DOHH2 (cell line): ENCODE measurements around the gene ELAVL4.

Source experiments
- H3F3A ChIP-seq: fragments of 200-600 bp; sonication (generic), shearing (Covaris generic); 2 replicates; pipeline ENCODE4 v1.6.0; 2016; ENCODE audit warnings: antibody characterized with exemption, mild to moderate bottlenecking; ENCODE audit not compliant: control insufficient read depth, insufficient read depth
- H3K27ac ChIP-seq: fragments of 200-600 bp; sonication (generic); 2 replicates; pipeline ENCODE4 v1.5.1; 2014; ENCODE audit warnings: low read depth, mild to moderate bottlenecking, low read length, moderate library complexity
- H3K27me3 ChIP-seq: fragments of 200-600 bp; sonication (generic); 2 replicates; pipeline ENCODE4 v1.6.1; 2014; ENCODE audit warnings: mild to moderate bottlenecking, low read length, mixed read lengths; ENCODE audit not compliant: control insufficient read depth
- H3K36me3 ChIP-seq: fragments of 200-600 bp; sonication (generic); 2 replicates; pipeline ENCODE4 v1.6.1; 2014; ENCODE audit warnings: mild to moderate bottlenecking, low read length, moderate library complexity, mixed read lengths; ENCODE audit not compliant: control insufficient read depth
- H3K4me1 ChIP-seq: fragments of 200-600 bp; sonication (generic); 2 replicates; pipeline ENCODE4 v1.6.1; 2014; ENCODE audit warnings: mild to moderate bottlenecking, low read length, mixed read lengths; ENCODE audit not compliant: control insufficient read depth
- H3K4me2 ChIP-seq: fragments of 200-600 bp; sonication (generic); 2 replicates; pipeline ENCODE4 v1.6.0; 2014; ENCODE audit warnings: mild to moderate bottlenecking, low read length, moderate library complexity
- H3K4me3 ChIP-seq: fragments of 200-600 bp; sonication (generic); 2 replicates; pipeline ENCODE4 v1.5.1; 2014; ENCODE audit warnings: mild to moderate bottlenecking, low read length, mixed read lengths
- H3K79me2 ChIP-seq: fragments of 200-600 bp; sonication (generic); 2 replicates; pipeline ENCODE4 v1.6.1; 2014; ENCODE audit warnings: mild to moderate bottlenecking, low read length, mixed read lengths; ENCODE audit not compliant: control insufficient read depth
- H3K9me2 ChIP-seq: fragments of 200-600 bp; sonication (generic); replicated peaks from 2 replicates; pipeline ENCODE4 v1.6.1; 2014; ENCODE audit warnings: mild to moderate bottlenecking, low read length, mixed read lengths; ENCODE audit not compliant: control insufficient read depth
- H3K9me3 ChIP-seq: fragments of 200-600 bp; sonication (generic); 2 replicates; pipeline ENCODE4 v1.6.1; 2014; ENCODE audit warnings: antibody characterized with exemption, low read length, mixed read lengths; ENCODE audit not compliant: control insufficient read depth, insufficient read depth
- H4K20me1 ChIP-seq: fragments of 200-600 bp; sonication (generic); 2 replicates; pipeline ENCODE4 v1.6.0; 2014; ENCODE audit warnings: low read depth, mild to moderate bottlenecking, antibody characterized with exemption, low read length, moderate library complexity; ENCODE audit not compliant: control insufficient read depth, insufficient read depth
- EZH2phosphoT487 ChIP-seq: fragments of 200-600 bp; sonication (generic); IDR thresholded peaks from 2 replicates; pipeline ENCODE4 v1.6.1; 2017; ENCODE audit warnings: borderline replicate concordance, mild to moderate bottlenecking, antibody characterized with exemption, low read length, moderate library complexity, mixed read lengths
- TF ChIP-seq, protein P1 (sequence below): fragments of 200-600 bp; sonication (generic); IDR thresholded peaks from one replicate; pipeline ENCODE4 v1.5.1; 2014; ENCODE audit warnings: antibody characterized with exemption, mild to moderate bottlenecking, low read depth, low read length; ENCODE audit not compliant: poor library complexity, severe bottlenecking

Gene ELAVL4

DNA sequence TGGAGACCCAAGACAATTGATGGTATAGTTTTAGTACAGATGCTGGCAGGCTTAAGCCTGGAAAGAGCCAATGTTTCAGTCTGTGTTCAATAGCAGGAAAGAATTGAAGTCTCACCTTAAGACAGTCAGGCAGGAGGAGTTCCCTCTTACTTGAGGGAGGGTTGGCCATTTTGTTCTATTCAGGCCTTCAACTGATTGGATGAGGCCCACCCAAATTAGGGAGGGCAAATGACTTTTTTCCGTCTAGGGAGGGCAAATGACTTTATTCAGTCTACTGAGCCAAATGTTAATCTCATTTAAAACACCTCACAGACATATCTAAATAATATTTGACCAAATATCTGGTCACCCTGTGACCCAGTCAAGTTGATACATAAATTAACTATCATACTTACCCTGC is 31.4 kb upstream of the ELAVL4 start:
- Histone ChIP-seq H4K20me1 (no peaks in the 10 kb centered on the region), H3F3A (no peaks in the 10 kb centered on the region), H3K27me3 (no peaks in the 10 kb centered on the region), H3K9me2 (no peaks in the 10 kb centered on the region), H3K4me1 (no peaks in the 10 kb centered on the region), H3K9me3 (no peaks in the 10 kb centered on the region), H3K4me3 (no peak overlapping the region), H3K27ac (no peak overlapping the region), H3K79me2 (no peaks in the 10 kb centered on the region), H3K4me2 (no peak overlapping the region), H3K36me3 (no peaks in the 10 kb centered on the region)
- TF ChIP-seq, protein P1, sequence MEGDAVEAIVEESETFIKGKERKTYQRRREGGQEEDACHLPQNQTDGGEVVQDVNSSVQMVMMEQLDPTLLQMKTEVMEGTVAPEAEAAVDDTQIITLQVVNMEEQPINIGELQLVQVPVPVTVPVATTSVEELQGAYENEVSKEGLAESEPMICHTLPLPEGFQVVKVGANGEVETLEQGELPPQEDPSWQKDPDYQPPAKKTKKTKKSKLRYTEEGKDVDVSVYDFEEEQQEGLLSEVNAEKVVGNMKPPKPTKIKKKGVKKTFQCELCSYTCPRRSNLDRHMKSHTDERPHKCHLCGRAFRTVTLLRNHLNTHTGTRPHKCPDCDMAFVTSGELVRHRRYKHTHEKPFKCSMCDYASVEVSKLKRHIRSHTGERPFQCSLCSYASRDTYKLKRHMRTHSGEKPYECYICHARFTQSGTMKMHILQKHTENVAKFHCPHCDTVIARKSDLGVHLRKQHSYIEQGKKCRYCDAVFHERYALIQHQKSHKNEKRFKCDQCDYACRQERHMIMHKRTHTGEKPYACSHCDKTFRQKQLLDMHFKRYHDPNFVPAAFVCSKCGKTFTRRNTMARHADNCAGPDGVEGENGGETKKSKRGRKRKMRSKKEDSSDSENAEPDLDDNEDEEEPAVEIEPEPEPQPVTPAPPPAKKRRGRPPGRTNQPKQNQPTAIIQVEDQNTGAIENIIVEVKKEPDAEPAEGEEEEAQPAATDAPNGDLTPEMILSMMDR, result no peak
- no peak for TF ChIP-seq EZH2phosphoT487

DNA sequence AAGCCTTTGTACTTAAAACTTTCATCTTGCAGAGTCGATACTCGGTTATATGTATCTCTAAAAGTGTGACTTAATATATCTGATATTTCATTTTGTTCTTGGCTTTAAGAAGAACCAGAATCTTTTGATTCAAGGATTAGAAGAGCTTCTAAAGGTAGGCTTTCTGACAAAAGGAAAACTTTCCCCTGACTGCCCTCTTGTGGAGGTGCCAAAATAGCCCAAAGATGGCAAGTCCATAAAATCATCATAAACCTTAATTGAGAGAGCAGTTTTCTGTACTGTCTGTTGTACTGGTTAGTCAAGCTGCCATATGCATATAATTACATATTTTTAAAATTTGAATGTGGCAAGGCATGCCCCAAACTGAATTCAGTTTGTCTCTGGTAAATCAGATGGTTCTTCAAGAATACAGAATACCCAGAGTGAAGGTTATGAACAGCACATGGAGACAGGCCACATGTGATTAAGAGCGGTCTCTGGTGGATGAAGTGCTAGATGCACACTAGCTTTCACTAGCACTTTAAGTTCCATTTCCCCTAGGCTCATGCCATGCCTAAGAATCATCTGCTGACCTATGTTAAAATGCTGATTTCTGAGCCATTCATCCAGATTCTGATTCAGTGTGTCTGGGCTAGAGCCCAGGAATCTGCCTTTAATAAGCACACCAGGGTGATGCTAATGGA is 27.7 kb upstream of the ELAVL4 start:
- H3K79me2 ChIP-seq, result no peaks in the 10 kb centered on the region
- no peak overlapping the region for H3K4me3 ChIP-seq
- H4K20me1 ChIP-seq, result no peaks in the 10 kb centered on the region
- H3K27ac ChIP-seq, result no peak overlapping the region
- no peaks in the 10 kb centered on the region for H3K27me3 ChIP-seq
- H3K9me2 ChIP-seq, result no peaks in the 10 kb centered on the region
- H3K4me1 ChIP-seq, result no peaks in the 10 kb centered on the region
- H3K36me3 ChIP-seq, result no peaks in the 10 kb centered on the region
- no peak overlapping the region for H3K4me2 ChIP-seq
- no peaks in the 10 kb centered on the region for H3F3A ChIP-seq
- H3K9me3 ChIP-seq, result no peaks in the 10 kb centered on the region
- no peak for TF ChIP-seq EZH2phosphoT487
- TF ChIP-seq, protein P1, result peak; percentile 63

DNA sequence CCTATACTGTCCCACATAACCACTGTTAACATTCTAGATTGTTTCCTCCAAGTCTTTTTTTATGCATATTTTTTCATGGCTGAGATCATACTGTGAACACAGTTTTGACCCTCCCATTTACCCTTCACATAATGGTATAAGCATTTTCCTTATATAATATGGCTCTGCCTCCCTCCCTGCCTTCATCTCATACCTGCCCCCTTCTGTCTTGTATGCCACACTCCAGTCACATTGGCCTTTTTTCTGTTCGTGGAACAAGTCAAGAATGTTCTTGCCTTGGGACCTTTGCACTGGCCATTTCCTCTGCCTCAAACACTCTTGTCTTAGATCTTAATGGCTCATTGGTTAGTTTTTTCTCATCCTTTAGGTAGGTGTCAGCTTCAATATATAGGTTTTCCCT is 24.3 kb upstream of the ELAVL4 start:
- no peaks in the 10 kb centered on the region for H3K9me3 ChIP-seq
- no peaks in the 10 kb centered on the region for H4K20me1 ChIP-seq
- H3F3A ChIP-seq, result no peaks in the 10 kb centered on the region
- H3K79me2 ChIP-seq, result no peaks in the 10 kb centered on the region
- H3K9me2 ChIP-seq, result no peaks in the 10 kb centered on the region
- H3K27me3 ChIP-seq, result no peaks in the 10 kb centered on the region
- TF ChIP-seq, protein P1, result no peak
- TF ChIP-seq EZH2phosphoT487, result no peak
- no peak overlapping the region for H3K27ac ChIP-seq
- H3K4me1 ChIP-seq, result no peaks in the 10 kb centered on the region
- no peak overlapping the region for H3K4me2 ChIP-seq
- H3K36me3 ChIP-seq, result no peaks in the 10 kb centered on the region
- no peak overlapping the region for H3K4me3 ChIP-seq
